ENCODE results near the gene SLC15A2.

Gene SLC15A2

GRCh38 chr3:121981473-121981872 lies 87.3 kb downstream of the SLC15A2 start:
- no peak for DNase-seq

GRCh38 chr3:121985846-121986245 lies 91.6 kb downstream of the SLC15A2 start:
- no peak for DNase-seq

GRCh38 chr3:121988146-121988545 lies 93.9 kb downstream of the SLC15A2 start:
- DNase-seq: no peak

GRCh38 chr3:121989943-121990342 lies 95.7 kb downstream of the SLC15A2 start:
- DNase-seq: no peak

GRCh38 chr3:121992601-121993560 lies 98.7 kb downstream of the SLC15A2 start:
- no peak for DNase-seq

Data from activated naive CD4-positive, alpha-beta T cell (primary cell).